Measurements from ENCODE around the gene SEPTIN2. TPM values are rescaled to one million over a fixed set of nuclear protein-coding genes. Genes with fewer than 3 reads are reported as not detected.

Gene SEPTIN2
- total RNA-seq (2022; extraction: Qiagen RNA extraction; ENCODE audit: low read depth) = 212 to 286 TPM (median 265 TPM) in 5 replicates

DNA sequence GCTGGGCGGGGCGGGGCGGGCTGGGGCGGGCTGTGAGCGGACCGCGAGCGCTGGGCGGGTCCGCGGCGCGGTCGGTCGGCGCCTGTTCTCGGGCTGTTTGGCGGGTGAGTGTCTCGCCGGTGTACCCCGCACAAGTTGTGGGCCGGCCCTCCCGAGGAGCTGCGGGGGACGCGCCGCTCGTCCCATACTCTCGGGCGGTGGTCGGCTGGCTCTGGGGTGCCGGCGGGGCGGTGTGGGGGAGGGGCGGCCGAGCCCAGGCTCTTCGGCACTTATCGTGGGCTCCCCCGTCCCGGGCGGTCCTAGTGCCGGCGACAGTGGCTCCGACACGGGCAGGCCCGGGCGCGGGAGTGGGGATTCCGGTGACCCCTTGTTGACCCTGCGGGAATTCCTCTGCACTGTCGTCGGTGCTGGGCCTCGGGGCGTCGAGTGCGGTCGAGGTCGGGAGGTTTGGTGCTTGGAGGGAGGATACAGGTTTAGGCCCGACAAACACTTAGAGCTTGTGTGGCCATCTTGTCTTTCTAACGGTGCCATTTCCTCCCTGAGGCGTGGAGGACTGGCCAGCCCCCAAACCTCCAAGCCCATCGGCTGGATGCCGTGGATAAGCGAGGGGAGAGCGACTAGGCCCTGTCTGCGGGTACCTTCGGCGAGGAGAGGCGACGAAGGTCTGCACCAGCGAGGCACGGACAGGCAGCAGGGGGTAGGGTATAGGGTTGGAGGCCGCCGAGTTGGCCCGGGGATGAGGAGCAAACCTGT lies at the start of gene SEPTIN2:
Gene SEPTIN2, plus strand, starts transcription at position 47 of the 753 bp plus-strand sequence. CDS start 8,308 bp downstream, outside the sequence.

DNA sequence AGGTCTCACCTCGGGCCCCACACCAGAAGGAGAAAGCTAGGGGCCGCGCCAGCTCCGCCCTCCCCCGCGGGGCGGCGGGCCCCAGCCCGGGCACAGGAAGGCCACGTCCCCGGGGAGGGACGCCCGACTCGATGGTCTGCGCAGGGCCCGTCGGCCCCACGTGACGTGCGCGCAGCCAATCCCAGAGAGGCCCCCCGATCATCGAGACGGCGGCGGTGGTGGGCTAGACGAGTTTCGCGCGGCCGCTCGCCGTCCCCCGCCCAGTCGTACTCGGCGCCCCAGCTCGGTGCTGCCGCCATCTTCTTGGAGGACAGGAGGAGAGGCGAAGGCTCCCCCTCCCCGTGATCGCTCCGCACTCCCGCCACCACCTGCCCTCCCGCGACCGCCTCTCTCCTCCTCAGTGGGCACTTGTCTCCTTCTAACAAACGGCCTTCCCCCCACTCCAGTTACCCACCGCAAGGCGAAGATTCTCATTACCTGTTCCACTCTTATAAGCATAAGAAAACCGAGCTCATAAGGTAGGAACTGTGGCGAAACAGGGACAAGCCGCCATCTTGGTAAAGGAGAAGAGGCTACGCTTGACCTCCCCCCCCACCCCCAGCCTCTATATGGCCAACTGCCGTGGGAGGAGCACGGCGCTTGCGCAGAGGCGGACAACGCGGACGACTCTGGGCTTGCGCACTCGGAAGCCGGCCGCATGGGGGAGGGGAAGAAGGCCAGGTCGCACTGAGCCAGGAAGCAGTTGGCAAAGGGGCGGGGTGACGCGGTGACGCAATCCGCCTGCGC lies 439 bp upstream of the SEPTIN2 start, which contains the start of gene HDLBP:
Gene HDLBP, minus strand, starts transcription at position 580 of the 786 bp plus-strand sequence. CDS start 48,803 bp downstream, outside the sequence.

DNA sequence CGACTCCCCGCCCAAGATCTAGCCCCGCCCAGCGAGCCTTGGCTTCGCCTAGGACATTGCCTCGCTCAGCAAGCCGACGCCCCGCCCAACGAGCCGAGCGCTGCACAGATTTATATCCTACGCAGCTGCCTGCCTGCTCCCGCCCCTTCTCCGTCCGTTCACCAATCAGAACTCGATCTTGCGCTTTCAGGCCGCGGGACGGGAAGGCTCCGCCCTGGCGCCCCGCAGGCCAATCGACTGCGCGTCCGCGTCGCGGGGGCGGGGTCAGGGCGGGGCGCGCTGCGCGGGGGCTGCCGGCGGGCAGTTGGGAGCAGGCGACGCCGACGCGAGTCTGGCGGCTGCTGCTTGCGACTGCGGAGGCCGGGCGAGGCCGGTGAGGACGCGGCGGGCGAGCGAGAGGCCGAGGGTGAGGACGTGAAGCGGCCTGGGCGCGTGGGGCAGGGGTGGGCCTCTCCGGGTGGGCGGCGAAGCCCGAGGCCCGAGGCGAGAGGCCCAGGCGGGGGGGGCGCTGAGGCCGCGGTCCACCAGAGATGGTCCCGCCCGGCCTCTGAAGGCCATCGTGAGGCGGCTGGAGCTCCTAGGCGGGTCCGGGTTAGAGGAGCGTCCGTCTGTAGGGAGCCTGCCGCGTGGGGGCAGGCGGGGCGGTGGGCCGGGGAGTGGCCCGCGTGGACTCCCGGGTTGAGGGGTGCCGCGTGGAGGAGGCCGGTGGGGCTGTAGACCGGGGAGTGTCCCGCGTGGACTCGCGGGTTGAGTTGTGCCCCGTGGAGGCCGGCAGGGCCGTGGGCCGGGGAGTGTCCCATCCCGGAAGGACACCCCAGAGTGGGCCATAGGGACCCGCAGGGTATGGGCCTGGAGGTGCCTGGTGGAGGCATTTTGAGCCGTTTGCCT lies 40.5 kb downstream of the SEPTIN2 start, which contains the start of gene FARP2:
Gene FARP2, plus strand, starts transcription at position 303 of the 888 bp plus-strand sequence. CDS start 16,823 bp downstream, outside the sequence.

Other genes with a start within 250 kb of the SEPTIN2 start
- gene MTERF4, start 213.6 kb upstream of the SEPTIN2 start, total RNA-seq (2022; extraction: Qiagen RNA extraction; ENCODE audit: low read depth) = 23.5 to 30.9 TPM (median 25.3 TPM) in 5 replicates
- 6.8 to 9.2 TPM (median 8.5 TPM) in 5 replicates for gene PASK, start 166.5 kb upstream of the SEPTIN2 start, total RNA-seq (2022; extraction: Qiagen RNA extraction; ENCODE audit: low read depth)
- gene PPP1R7, start 165.5 kb upstream of the SEPTIN2 start, total RNA-seq (2022; extraction: Qiagen RNA extraction; ENCODE audit: low read depth) = 57.9 to 84.0 TPM (median 61.3 TPM) in 5 replicates
- 1.3 to 3.0 TPM (median 2.2 TPM) in 5 replicates for gene ANO7, start 127.2 kb upstream of the SEPTIN2 start, total RNA-seq (2022; extraction: Qiagen RNA extraction; ENCODE audit: low read depth)
- gene HDLBP, start 253 bp upstream of the SEPTIN2 start, total RNA-seq (2022; extraction: Qiagen RNA extraction; ENCODE audit: low read depth) = 265 to 299 TPM (median 267 TPM) in 5 replicates
- 15.1 to 30.1 TPM (median 27.0 TPM) in 5 replicates for gene FARP2, start 40.4 kb downstream of the SEPTIN2 start, total RNA-seq (2022; extraction: Qiagen RNA extraction; ENCODE audit: low read depth)
- gene STK25, start 192.7 kb downstream of the SEPTIN2 start, total RNA-seq (2022; extraction: Qiagen RNA extraction; ENCODE audit: low read depth) = 76.7 to 130 TPM (median 120 TPM) in 5 replicates
- gene BOK, start 242.8 kb downstream of the SEPTIN2 start, total RNA-seq (2022; extraction: Qiagen RNA extraction; ENCODE audit: low read depth) = 20.2 to 39.7 TPM (median 33.8 TPM) in 5 replicates

Measured in A549 treated with ZK216348 at 1 μM for 4 hours (cell line).